Stimulated activated CD8-positive, alpha-beta memory T cell treated with anti-CD3 and anti-CD28 coated beads, Interleukin-15, amount 100 ng/mL, for 4 hours (primary cell): Measurements from ENCODE around the gene ITGA3.

Experiments
- DNase-seq, 2 donors: peaks; one replicate each; pipeline ENCODE4 v3.0.0-alpha.2; 2020; ENCODE audit warnings: low read depth in 2 of 2

Gene ITGA3

GRCh38 chr17:50055426-50056216 lies at the start of gene ITGA3:
ITGA3 (plus strand) TSS chr17:50056110; CDS start chr17:50056440, 330 bp downstream.
- peak; percentile 30 to 32 for DNase-seq

GRCh38 chr17:50009282-50009681 lies 46.6 kb upstream of the ITGA3 start:
- no peak for DNase-seq

- DNase-seq = no peak
Measured at GRCh38 chr17:50013079-50013478, 42.8 kb upstream of the ITGA3 start.

- no peak for DNase-seq
Measured at GRCh38 chr17:50014471-50015088, 41.3 kb upstream of the ITGA3 start.

- DNase-seq = no peak
Measured at GRCh38 chr17:50015146-50015545, 40.8 kb upstream of the ITGA3 start.

GRCh38 chr17:50018909-50019308 lies 37.0 kb upstream of the ITGA3 start:
- no peak for DNase-seq

- no peak for DNase-seq
Measured at GRCh38 chr17:50020841-50021599, 34.9 kb upstream of the ITGA3 start.

- no peak for DNase-seq
Measured at GRCh38 chr17:50021681-50022370, 34.1 kb upstream of the ITGA3 start.

- DNase-seq = no peak
Measured at GRCh38 chr17:50022463-50023130, 33.3 kb upstream of the ITGA3 start.

- no peak for DNase-seq
Measured at GRCh38 chr17:50023520-50023919, 32.4 kb upstream of the ITGA3 start.

- DNase-seq = no peak
Measured at GRCh38 chr17:50024808-50025207, 31.1 kb upstream of the ITGA3 start.

GRCh38 chr17:50026046-50026675 lies 29.7 kb upstream of the ITGA3 start:
- DNase-seq = no peak

- DNase-seq = peak; percentile 30 to 54
Measured at GRCh38 chr17:50026837-50027171, 29.1 kb upstream of the ITGA3 start.

- no peak for DNase-seq
Measured at GRCh38 chr17:50027172-50027880, 28.6 kb upstream of the ITGA3 start.

GRCh38 chr17:50027881-50028735 lies 27.8 kb upstream of the ITGA3 start:
- DNase-seq = no peak

- DNase-seq = no peak
Measured at GRCh38 chr17:50028736-50029120, 27.2 kb upstream of the ITGA3 start.

GRCh38 chr17:50029185-50029584 lies 26.7 kb upstream of the ITGA3 start:
- DNase-seq = no peak

- no peak for DNase-seq
Measured at GRCh38 chr17:50033316-50033715, 22.6 kb upstream of the ITGA3 start.
